ENCODE results near the gene VPS4B.

The VPS4B gene

GRCh38 chr18:63422087-63422863 lies at the start of gene VPS4B:
Gene VPS4B, minus strand, starts transcription at chr18:63422476. Its CDS starts 217 bp downstream, at chr18:63422259.
- TF ChIP-seq GATA2 (IDR thresholded peaks at IDR 0.05; ENCODE audit: low read depth, low read length) (no peak), GATA3 (IDR thresholded peaks at IDR 0.05; ENCODE audit: low read depth, low read length) (no peak)

- no peak for TF ChIP-seq GATA2 (IDR thresholded peaks at IDR 0.05; ENCODE audit: low read depth, low read length)
- no peak for TF ChIP-seq GATA3 (IDR thresholded peaks at IDR 0.05; ENCODE audit: low read depth, low read length)
Measured at GRCh38 chr18:63470751-63471150, 48.5 kb upstream of the VPS4B start.

- no peak for TF ChIP-seq GATA3 (IDR thresholded peaks at IDR 0.05; ENCODE audit: low read depth, low read length)
- no peak for TF ChIP-seq GATA2 (IDR thresholded peaks at IDR 0.05; ENCODE audit: low read depth, low read length)
Measured at GRCh38 chr18:63468575-63468974, 46.3 kb upstream of the VPS4B start.

GRCh38 chr18:63467699-63468098 lies 45.4 kb upstream of the VPS4B start:
- TF ChIP-seq GATA3 (IDR thresholded peaks at IDR 0.05; ENCODE audit: low read depth, low read length) (no peak), GATA2 (IDR thresholded peaks at IDR 0.05; ENCODE audit: low read depth, low read length) (no peak)

- TF ChIP-seq GATA3 (IDR thresholded peaks at IDR 0.05; ENCODE audit: low read depth, low read length) (no peak), GATA2 (IDR thresholded peaks at IDR 0.05; ENCODE audit: low read depth, low read length) (no peak)
Measured at GRCh38 chr18:63465059-63465458, 42.8 kb upstream of the VPS4B start.

GRCh38 chr18:63464434-63464833 lies 42.2 kb upstream of the VPS4B start:
- no peak for TF ChIP-seq GATA2 (IDR thresholded peaks at IDR 0.05; ENCODE audit: low read depth, low read length)
- TF ChIP-seq GATA3 (IDR thresholded peaks at IDR 0.05; ENCODE audit: low read depth, low read length) = no peak

- TF ChIP-seq GATA2 (IDR thresholded peaks at IDR 0.05; ENCODE audit: low read depth, low read length) (no peak), GATA3 (IDR thresholded peaks at IDR 0.05; ENCODE audit: low read depth, low read length) (no peak)
Measured at GRCh38 chr18:63460414-63460813, 38.1 kb upstream of the VPS4B start.

- TF ChIP-seq GATA2 (IDR thresholded peaks at IDR 0.05; ENCODE audit: low read depth, low read length) = no peak
- TF ChIP-seq GATA3 (IDR thresholded peaks at IDR 0.05; ENCODE audit: low read depth, low read length) = no peak
Measured at GRCh38 chr18:63457977-63458376, 35.7 kb upstream of the VPS4B start.

- TF ChIP-seq GATA2 (IDR thresholded peaks at IDR 0.05; ENCODE audit: low read depth, low read length) (no peak), GATA3 (IDR thresholded peaks at IDR 0.05; ENCODE audit: low read depth, low read length) (no peak)
Measured at GRCh38 chr18:63454497-63454896, 32.2 kb upstream of the VPS4B start.

GRCh38 chr18:63451799-63452660 lies 29.8 kb upstream of the VPS4B start:
- TF ChIP-seq GATA3 (IDR thresholded peaks at IDR 0.05; ENCODE audit: low read depth, low read length) (no peak), GATA2 (IDR thresholded peaks at IDR 0.05; ENCODE audit: low read depth, low read length) (no peak)

- TF ChIP-seq GATA3 (IDR thresholded peaks at IDR 0.05; ENCODE audit: low read depth, low read length) (no peak), GATA2 (IDR thresholded peaks at IDR 0.05; ENCODE audit: low read depth, low read length) (no peak)
Measured at GRCh38 chr18:63449426-63449825, 27.1 kb upstream of the VPS4B start.

GRCh38 chr18:63447066-63447465 lies 24.8 kb upstream of the VPS4B start:
- TF ChIP-seq GATA3 (IDR thresholded peaks at IDR 0.05; ENCODE audit: low read depth, low read length) = no peak
- TF ChIP-seq GATA2 (IDR thresholded peaks at IDR 0.05; ENCODE audit: low read depth, low read length) = no peak

- TF ChIP-seq GATA2 (IDR thresholded peaks at IDR 0.05; ENCODE audit: low read depth, low read length) (no peak), GATA3 (IDR thresholded peaks at IDR 0.05; ENCODE audit: low read depth, low read length) (no peak)
Measured at GRCh38 chr18:63446266-63446665, 24.0 kb upstream of the VPS4B start.

GRCh38 chr18:63445037-63445436 lies 22.8 kb upstream of the VPS4B start:
- TF ChIP-seq GATA2 (IDR thresholded peaks at IDR 0.05; ENCODE audit: low read depth, low read length) (no peak), GATA3 (IDR thresholded peaks at IDR 0.05; ENCODE audit: low read depth, low read length) (no peak)

- TF ChIP-seq GATA3 (IDR thresholded peaks at IDR 0.05; ENCODE audit: low read depth, low read length) (no peak), GATA2 (IDR thresholded peaks at IDR 0.05; ENCODE audit: low read depth, low read length) (no peak)
Measured at GRCh38 chr18:63444580-63444979, 22.3 kb upstream of the VPS4B start.
